GM12878 (cell line): ENCODE results near the gene JHY. TPM values are rescaled to one million over a fixed set of nuclear protein-coding genes. Genes with fewer than 3 reads are reported as not detected.

ENCODE experiments used
- ATAC-seq: fragments of 200-7000 bp; cut with Tn5 transposase; 3 replicates; pipeline ENCODE4 v1.9.1; 2020; ENCODE audit warnings: mild to moderate bottlenecking, moderate library complexity
- BruUV-seq: library from RNA; stranded (reverse); fragments of 400-500 nt; replicated peaks from 2 replicates; lab custom pipeline; 2021; lab: Mats Ljungman, UMichigan
- CTCF ChIA-PET: fragments of 300-600 bp; sonication (Branson Sonifier 250); formaldehyde crosslinking; extraction: SDS; loops from one replicate; lab custom pipeline; 2021; ENCODE audit warnings: inconsistent platforms; lab: Yijun Ruan, JAX
- POLR2A ChIA-PET: fragments of 350-600 bp; formaldehyde crosslinking; extraction: SDS; loops from one replicate; lab custom pipeline; 2021; ENCODE audit warnings: inconsistent platforms; lab: Charles Lee
- RAD21 ChIA-PET: fragments of 300-600 bp; sonication (Branson Sonifier 250); formaldehyde crosslinking; loops from one replicate; lab custom pipeline; 2023; ENCODE audit warnings: antibody characterized with exemption; ENCODE audit not compliant: unreplicated experiment; lab: Charles Lee
- SMC1A ChIA-PET: fragments of 300-600 bp; sonication (Branson Sonifier 250); formaldehyde crosslinking; loops from one replicate; lab custom pipeline; 2023; ENCODE audit not compliant: unreplicated experiment, uncharacterized antibody; lab: Charles Lee
- DNase-seq: peaks from one replicate; pipeline ENCODE4 v3.0.0-alpha.2; 2011; ENCODE audit warnings: low read depth, low spot score
- FAIRE-seq: peaks from 3 replicates; lab custom pipeline; 2011; peaks lifted over from hg19 to GRCh38; lab: Jason Lieb, UNC
- H2AFZ ChIP-seq: 2 replicates; pipeline ENCODE4 v1.6.0; 2011; ENCODE audit warnings: low read depth, low read length, control low read depth; ENCODE audit not compliant: control insufficient read depth
- H3K27ac ChIP-seq: 2 replicates; pipeline ENCODE4 v1.5.1; 2011; ENCODE audit warnings: control low read depth; ENCODE audit not compliant: control insufficient read depth, insufficient read depth
- H3K27me3 ChIP-seq, 2 experiments: replicated peaks in 1 of 2; 2 replicates each; pipeline versions ENCODE4 v1.6.0 to v1.6.1; 2011; ENCODE audit warnings: low read length in 1 of 2; ENCODE audit not compliant: control insufficient read depth in 2 of 2, insufficient read depth in 2 of 2
- H3K36me3 ChIP-seq, 2 experiments: 2 replicates each; pipeline ENCODE4 v1.5.1; 2011; ENCODE audit warnings: low read length in 1 of 2; ENCODE audit not compliant: control insufficient read depth in 2 of 2, insufficient read depth in 2 of 2
- H3K4me1 ChIP-seq: 2 replicates; pipeline ENCODE4 v1.6.1; 2011; ENCODE audit warnings: mild to moderate bottlenecking, low read length, moderate library complexity, mixed read lengths; ENCODE audit not compliant: control insufficient read depth, insufficient read depth
- H3K4me2 ChIP-seq: 2 replicates; pipeline ENCODE4 v1.6.0; 2011; ENCODE audit warnings: control low read depth; ENCODE audit not compliant: control insufficient read depth, insufficient read depth
- H3K4me3 ChIP-seq: fragments of 200-600 bp; sonication (generic); 2 replicates; pipeline ENCODE4 v1.5.1; 2016
- H3K79me2 ChIP-seq: 2 replicates; pipeline ENCODE4 v1.6.0; 2011; ENCODE audit warnings: low read length; ENCODE audit not compliant: control insufficient read depth, insufficient read depth
- H3K9ac ChIP-seq: 2 replicates; pipeline ENCODE4 v1.8.0; 2011; ENCODE audit warnings: low read length, control low read depth, mixed read lengths; ENCODE audit not compliant: control insufficient read depth, insufficient read depth
- H3K9me3 ChIP-seq: replicated peaks from 3 replicates; pipeline ENCODE4 v1.5.1; 2011; ENCODE audit warnings: mild to moderate bottlenecking, low read length; ENCODE audit not compliant: control insufficient read depth, insufficient read depth
- H4K20me1 ChIP-seq: 2 replicates; pipeline ENCODE4 v1.6.0; 2011; ENCODE audit not compliant: control insufficient read depth, insufficient read depth
- BHLHE40 ChIP-seq, 2 experiments: fragments of 450-650 bp in 1 of 2; IDR thresholded peaks; 2 replicates each; pipeline ENCODE4 v1.6.1; 2011 to 2017; ENCODE audit warnings: low read depth in 2 of 2, borderline replicate concordance in 1 of 2, improper control_type of control experiment in 1 of 2, low read length in 1 of 2, mild to moderate bottlenecking in 1 of 2
- CTCF ChIP-seq, 3 experiments: IDR thresholded peaks in 2 of 3; conservative IDR thresholded peaks in 1 of 3; 2 replicates each; pipeline ENCODE4 v1.5.1; 2011; ENCODE audit warnings: low read depth in 3 of 3, low read length in 3 of 3, mild to moderate bottlenecking in 3 of 3, control low read depth in 2 of 3, moderate library complexity in 2 of 3, inconsistent platforms in 1 of 3, mixed read lengths in 1 of 3; ENCODE audit not compliant: control insufficient read depth in 2 of 3, insufficient read depth in 1 of 3; ENCODE audit errors: extremely low read depth in 1 of 3
- EP300 ChIP-seq, 2 experiments: fragments of 150-350 bp in 1 of 2; IDR thresholded peaks; 2 replicates each; pipeline ENCODE4 v1.6.1; 2011 to 2012; ENCODE audit warnings: low read depth in 2 of 2, low read length in 2 of 2, borderline replicate concordance in 1 of 2, improper control_type of control experiment in 1 of 2, inconsistent platforms in 1 of 2; ENCODE audit not compliant: control insufficient read depth in 1 of 2
- KLF5 ChIP-seq: fragments of 450-650 bp; IDR thresholded peaks from 2 replicates; pipeline ENCODE4 v1.6.1; 2014; ENCODE audit warnings: mild to moderate bottlenecking; ENCODE audit not compliant: partially characterized antibody
- PBX3 ChIP-seq: IDR thresholded peaks from 2 replicates; pipeline ENCODE4 v1.6.1; 2011; ENCODE audit warnings: mild to moderate bottlenecking, low read depth, low read length, moderate library complexity; ENCODE audit not compliant: insufficient replicate concordance
- PKNOX1 ChIP-seq: fragments of 450-650 bp; IDR thresholded peaks from 2 replicates; pipeline ENCODE4 v1.6.1; 2016; ENCODE audit warnings: mild to moderate bottlenecking
- RAD21 ChIP-seq: IDR thresholded peaks from 2 replicates; pipeline ENCODE4 v1.6.1; 2011; ENCODE audit warnings: mild to moderate bottlenecking, low read depth, low read length, moderate library complexity; ENCODE audit not compliant: insufficient read depth
- RBBP5 ChIP-seq: fragments of 200-600 bp; sonication (generic); conservative IDR thresholded peaks from 2 replicates; pipeline ENCODE4 v1.6.1; 2016
- RELB ChIP-seq: fragments of 450-650 bp; IDR thresholded peaks from 2 replicates; pipeline ENCODE4 v1.6.1; 2017; ENCODE audit warnings: low read depth, mild to moderate bottlenecking, moderate library complexity
- YY1 ChIP-seq: IDR thresholded peaks from 2 replicates; pipeline ENCODE4 v1.6.1; 2011; ENCODE audit warnings: low read depth, mild to moderate bottlenecking, low read length
- WGBS: methylation state at CpG from one replicate; pipeline ENCODE4 v1.1.6; 2016; ENCODE audit warnings: low lambda C conversion rate; ENCODE audit not compliant: insufficient replicate concordance, insufficient coverage; ENCODE audit errors: missing lambda C conversion rate; 5-methylcytosine and 5-hydroxymethylcytosine counted together
- in situ Hi-C: fragments of 300-500 bp; cut with MboI; formaldehyde crosslinking; loops from 9 replicates; pipeline ENCODE4 v1.14.3; 2018; ENCODE audit warnings: mixed read lengths
- intact Hi-C: fragments of 100-400 bp; cut with micrococcal nuclease; formaldehyde crosslinking; loops from one replicate; pipeline ENCODE4 v1.14.2; 2022; ENCODE audit not compliant: unreplicated experiment
- polyA plus RNA-seq, 11 experiments: library from polyadenylated mRNA; depleted of rRNA in 4 of 11; unstranded in 6 of 11; stranded (reverse) in 5 of 11; fragments of >200 nt; fragmentation: Nextera tagmentation in 4 of 11; fragmentation: Illumina TruSeq in 1 of 11; extraction: Ambion mirVana in 4 of 11; extraction: Trizol in 1 of 11; gene quantifications; 1 replicate in 1 of 11; 2 replicates in 10 of 11; pipeline versions ENCODE4 v1.2.1 to v1.2.3, GENCODE V29; 2011 to 2016; ENCODE audit warnings: inconsistent platforms in 2 of 11, missing spikeins in 2 of 11, low read depth in 1 of 11
- total RNA-seq, 4 experiments: library from RNA; depleted of rRNA in 3 of 4; stranded (reverse); fragments of >200 nt in 3 of 4; fragmentation: Illumina TruSeq in 1 of 4; extraction: Trizol in 1 of 4; gene quantifications; 2 replicates each; pipeline versions ENCODE4 v1.2.1 to v1.2.3, GENCODE V29; 2013 to 2021

Gene JHY
- total and polyA plus RNA-seq, 10 of the 15 experiments (the other 5 are each of a cell fraction or from before 2014, with no cell fraction given), result 0.90 to 7.1 (median 5.5) TPM

- no peak for TF ChIP-seq CTCF (IDR thresholded peaks at IDR 0.05 in 2 of 3, conservative IDR thresholded peaks at IDR 0.05 in 1 of 3; ENCODE audit: control insufficient read depth in 2 of 3, extremely low read depth in 1 of 3, insufficient read depth in 1 of 3, low read depth in 3 of 3, low read length in 3 of 3)
These were observed 34.4 kb upstream of the JHY start (continued) for GRCh38 chr11:122848186-122848585.

GRCh38 chr11:122850076-122850631 lies 32.4 kb upstream of the JHY start:
- Histone ChIP-seq H3K27me3 (no peaks in the 10 kb centered on the region), H3K36me3 (no peaks in the 10 kb centered on the region), H3K4me1 (peaks cover 14% of the 10 kb centered on the region), H3K27ac (no peak overlapping the region), H3K9ac (no peak overlapping the region), H3K79me2 (no peaks in the 10 kb centered on the region), H3K9me3 (no peaks in the 10 kb centered on the region), H2AFZ (peak overlapping the region; percentile 1; the same call in 1 of the 2 replicates), H3K4me3 (no peak overlapping the region), H4K20me1 (no peaks in the 10 kb centered on the region), H3K4me2 (peak overlapping the region; percentile 45)
- no peak for DNase-seq
- in situ Hi-C loops (loop anchor here (5.0 kb wide), 1 partner anchor 53 kb away; no protein-coding TSS in a partner anchor), intact Hi-C loops (loop anchor here (1.0 kb wide), 2 partner anchors 36 to 54 kb away; no protein-coding TSS in a partner anchor)
- 32% methylated on average over 7 of the region's 7 CpGs for WGBS
- ChIA-PET SMC1A (interaction anchor here (0.9 to 21.9 kb wide), 14 partner anchors 8 to 270 kb away, joined by 3 to 485 read pairs (median 26); partner anchors contain the start of gene CRTAM), RAD21 (interaction anchor here (0.9 to 11.7 kb wide), 12 partner anchors 10 to 272 kb away, joined by 3 to 293 read pairs (median 26); partner anchors contain the start of gene CRTAM), CTCF (interaction anchor here (1.8 to 31.9 kb wide), 12 partner anchors 10 to 207 kb away, joined by 8 to 869 read pairs (median 149); partner anchors contain the start of genes CRTAM and HSPA8), POLR2A (interaction anchor here (0.6 to 4.5 kb wide), 7 partner anchors 13 to 219 kb away, joined by 3 to 34 read pairs (median 4); no protein-coding TSS in a partner anchor)
- no peak for FAIRE-seq
- ATAC-seq, result peak; percentile 66
- no TSS peak for BruUV-seq
- TF ChIP-seq PBX3, result peak; percentile 54
- TF ChIP-seq YY1, result 0 out of 2 replicates have a peak, but pooled peaks have one; percentile 45
- TF ChIP-seq EP300 (IDR thresholded peaks at IDR 0.05; ENCODE audit: borderline replicate concordance in 1 of 2, control insufficient read depth in 1 of 2, low read depth in 2 of 2, low read length in 2 of 2), result peak; percentile 15 to 57; a peak in 2 of 4 replicates
- TF ChIP-seq KLF5, result no peak
- TF ChIP-seq RAD21, result peak; percentile 25; the same call in 1 of the 2 replicates
- TF ChIP-seq RBBP5, result no peak
- TF ChIP-seq PKNOX1, result peak; percentile 92
- TF ChIP-seq RELB, result peak; percentile 69
- peak in 1 of 2 experiments; percentile 34; a peak in 1 of 4 replicates for TF ChIP-seq BHLHE40 (IDR thresholded peaks at IDR 0.05; ENCODE audit: borderline replicate concordance in 1 of 2, low read depth in 2 of 2, low read length in 1 of 2)
